HG02571 (cell line): ENCODE data around the gene SCAMP2.
A peak's percentile ranks its signal among the peaks of the same experiment; 100 is the strongest.

ENCODE experiments used
- ATAC-seq: cut with Tn5 transposase; IDR thresholded peaks from one replicate; pipeline ENCODE4 v1.9.1; 2021; ENCODE audit warnings: mild to moderate bottlenecking, moderate library complexity; ENCODE audit not compliant: unreplicated experiment

Gene SCAMP2

GRCh38 chr15:74863239-74864056, 9.7 kb downstream of the SCAMP2 start:
- no peak for ATAC-seq

- no peak for ATAC-seq
Observed at GRCh38 chr15:74858369-74858740, 14.8 kb downstream of the SCAMP2 start.

- ATAC-seq: peak; percentile 23
Observed at GRCh38 chr15:74857671-74858368, 15.3 kb downstream of the SCAMP2 start.

GRCh38 chr15:74857082-74857655, 16.0 kb downstream of the SCAMP2 start:
- ATAC-seq: peak; percentile 46

GRCh38 chr15:74856537-74856936, 16.6 kb downstream of the SCAMP2 start:
- ATAC-seq: no peak

GRCh38 chr15:74855857-74856256, 17.3 kb downstream of the SCAMP2 start:
- ATAC-seq: no peak

GRCh38 chr15:74854453-74855022, 18.6 kb downstream of the SCAMP2 start:
- no peak for ATAC-seq

- no peak for ATAC-seq
Observed at GRCh38 chr15:74851960-74852359, 21.2 kb downstream of the SCAMP2 start.

- no peak for ATAC-seq
Observed at GRCh38 chr15:74850393-74850792, 22.8 kb downstream of the SCAMP2 start.

- no peak for ATAC-seq
Observed at GRCh38 chr15:74847432-74847831, 25.7 kb downstream of the SCAMP2 start.

GRCh38 chr15:74845581-74845980, 27.6 kb downstream of the SCAMP2 start:
- ATAC-seq: no peak

GRCh38 chr15:74845208-74845568, 28.0 kb downstream of the SCAMP2 start:
- ATAC-seq: no peak

GRCh38 chr15:74844319-74845207, 28.6 kb downstream of the SCAMP2 start:
- no peak for ATAC-seq

GRCh38 chr15:74843891-74844299, 29.3 kb downstream of the SCAMP2 start:
- no peak for ATAC-seq

GRCh38 chr15:74843445-74843828, 29.7 kb downstream of the SCAMP2 start:
- ATAC-seq: no peak

GRCh38 chr15:74842581-74843444, 30.4 kb downstream of the SCAMP2 start, which contains the start of gene ULK3:
Gene ULK3, minus strand, starts transcription at chr15:74843156. Its CDS starts 51 bp downstream, at chr15:74843105.
- ATAC-seq: peak; percentile 78

- ATAC-seq: no peak
Observed at GRCh38 chr15:74841891-74842373, 31.2 kb downstream of the SCAMP2 start.

GRCh38 chr15:74840851-74841775, 32.1 kb downstream of the SCAMP2 start:
- ATAC-seq: no peak
